HG02623 (cell line): Measurements from ENCODE around the gene GUCY1B1.

Experiments used
- ATAC-seq: cut with Tn5 transposase; IDR thresholded peaks from one replicate; pipeline ENCODE4 v1.9.1; 2021; ENCODE audit warnings: moderate library complexity; ENCODE audit not compliant: unreplicated experiment

The GUCY1B1 gene

GRCh38 chr4:155761047-155761446 lies 2.2 kb downstream of the GUCY1B1 start:
- ATAC-seq, result no peak

GRCh38 chr4:155761916-155762315 lies 3.1 kb downstream of the GUCY1B1 start:
- no peak for ATAC-seq

GRCh38 chr4:155762334-155762733 lies 3.5 kb downstream of the GUCY1B1 start:
- no peak for ATAC-seq

- ATAC-seq, result no peak
These were observed 4.7 kb downstream of the GUCY1B1 start for GRCh38 chr4:155763551-155763950.

GRCh38 chr4:155765149-155765548 lies 6.3 kb downstream of the GUCY1B1 start:
- ATAC-seq, result no peak

- ATAC-seq, result no peak
These were observed 7.8 kb downstream of the GUCY1B1 start for GRCh38 chr4:155766622-155767021.

- ATAC-seq, result no peak
These were observed 9.5 kb downstream of the GUCY1B1 start for GRCh38 chr4:155768370-155768769.

- peak; percentile 56 for ATAC-seq
These were observed 10.3 kb downstream of the GUCY1B1 start for GRCh38 chr4:155769090-155769489.

- no peak for ATAC-seq
These were observed 13.8 kb downstream of the GUCY1B1 start for GRCh38 chr4:155772459-155773195.

- ATAC-seq, result no peak
These were observed 14.5 kb downstream of the GUCY1B1 start for GRCh38 chr4:155773196-155773800.

- ATAC-seq, result no peak
These were observed 15.2 kb downstream of the GUCY1B1 start for GRCh38 chr4:155774033-155774432.

GRCh38 chr4:155777971-155778735 lies 19.3 kb downstream of the GUCY1B1 start:
- ATAC-seq, result no peak

GRCh38 chr4:155780775-155781174 lies 22.0 kb downstream of the GUCY1B1 start:
- no peak for ATAC-seq

GRCh38 chr4:155781249-155781831 lies 22.5 kb downstream of the GUCY1B1 start:
- no peak for ATAC-seq

GRCh38 chr4:155784637-155785036 lies 25.8 kb downstream of the GUCY1B1 start:
- no peak for ATAC-seq

- no peak for ATAC-seq
These were observed 27.0 kb downstream of the GUCY1B1 start for GRCh38 chr4:155785828-155786227.

- peak; percentile 99 for ATAC-seq
These were observed 28.4 kb downstream of the GUCY1B1 start for GRCh38 chr4:155787113-155787710.

- no peak for ATAC-seq
These were observed 30.6 kb downstream of the GUCY1B1 start for GRCh38 chr4:155789391-155789790.

- ATAC-seq, result no peak
These were observed 31.2 kb downstream of the GUCY1B1 start for GRCh38 chr4:155789982-155790381.

GRCh38 chr4:155794589-155795236 lies 35.9 kb downstream of the GUCY1B1 start:
- ATAC-seq, result no peak

GRCh38 chr4:155795991-155796390 lies 37.2 kb downstream of the GUCY1B1 start:
- peak; percentile 91 for ATAC-seq
